Measurements from ENCODE around the gene INTU. TPM values are rescaled to one million over a fixed set of nuclear protein-coding genes. Genes with fewer than 3 reads are reported as not detected.

INTU gene
- total and polyA plus RNA-seq, 9 of the 15 experiments (the other 6 are each of a cell fraction or from before 2014, with no cell fraction given), result 1.5 to 8.9 (median 3.9) TPM

GRCh38 chr4:127732623-127733328 lies 100.0 kb downstream of the INTU start (continued):
- TF ChIP-seq ZBTB40 (IDR thresholded peaks at IDR 0.05) (peak; percentile 64), ZBTB40 (CRISPR knock-in tag; IDR thresholded peaks at IDR 0.05) (no peak), RAD21 (CRISPR knock-in tag; conservative IDR thresholded peaks at IDR 0.05 in 1 of 2, IDR thresholded peaks at IDR 0.05 in 1 of 2) (peak; percentile 63 to 81), RFX1 (IDR thresholded peaks at IDR 0.05) (no peak), ARID3A (IDR thresholded peaks at IDR 0.05; ENCODE audit: borderline replicate concordance, low read depth, low read length) (peak; percentile 56; the same call in 1 of the 2 replicates), ZFP36 (IDR thresholded peaks at IDR 0.05; ENCODE audit: low read depth, low read length, partially characterized antibody) (no peak), GATAD2B (IDR thresholded peaks at IDR 0.05; ENCODE audit: borderline replicate concordance) (0 out of 2 replicates have a peak, but pooled peaks have one; percentile 36)
